Measurements from ENCODE around the gene CRYBG1.

- no peak for TF ChIP-seq EZH2 (IDR thresholded peaks at IDR 0.05)
- TF ChIP-seq POLR2AphosphoS5 (IDR thresholded peaks at IDR 0.05; ENCODE audit: borderline replicate concordance, low read depth, low read length), result no peak
- no peak for TF ChIP-seq FOXP2 (optimal IDR thresholded peaks at IDR 0.05; ENCODE audit: control extremely low read depth, extremely low read length, insufficient read depth)
Observed at GRCh38 chr6:106451439-106451838, 90.9 kb downstream of the CRYBG1 start.

Data from SK-N-MC (cell line).